GM03348 (cell line): ENCODE measurements around the gene FOXP1.

Experiments
- DNase-seq: peaks from one replicate; pipeline ENCODE4 v3.0.0; 2012; ENCODE audit warnings: low spot score

FOXP1 gene

GRCh38 chr3:71307991-71308697 lies 275.4 kb downstream of the FOXP1 start:
- no peak for DNase-seq

DNA sequence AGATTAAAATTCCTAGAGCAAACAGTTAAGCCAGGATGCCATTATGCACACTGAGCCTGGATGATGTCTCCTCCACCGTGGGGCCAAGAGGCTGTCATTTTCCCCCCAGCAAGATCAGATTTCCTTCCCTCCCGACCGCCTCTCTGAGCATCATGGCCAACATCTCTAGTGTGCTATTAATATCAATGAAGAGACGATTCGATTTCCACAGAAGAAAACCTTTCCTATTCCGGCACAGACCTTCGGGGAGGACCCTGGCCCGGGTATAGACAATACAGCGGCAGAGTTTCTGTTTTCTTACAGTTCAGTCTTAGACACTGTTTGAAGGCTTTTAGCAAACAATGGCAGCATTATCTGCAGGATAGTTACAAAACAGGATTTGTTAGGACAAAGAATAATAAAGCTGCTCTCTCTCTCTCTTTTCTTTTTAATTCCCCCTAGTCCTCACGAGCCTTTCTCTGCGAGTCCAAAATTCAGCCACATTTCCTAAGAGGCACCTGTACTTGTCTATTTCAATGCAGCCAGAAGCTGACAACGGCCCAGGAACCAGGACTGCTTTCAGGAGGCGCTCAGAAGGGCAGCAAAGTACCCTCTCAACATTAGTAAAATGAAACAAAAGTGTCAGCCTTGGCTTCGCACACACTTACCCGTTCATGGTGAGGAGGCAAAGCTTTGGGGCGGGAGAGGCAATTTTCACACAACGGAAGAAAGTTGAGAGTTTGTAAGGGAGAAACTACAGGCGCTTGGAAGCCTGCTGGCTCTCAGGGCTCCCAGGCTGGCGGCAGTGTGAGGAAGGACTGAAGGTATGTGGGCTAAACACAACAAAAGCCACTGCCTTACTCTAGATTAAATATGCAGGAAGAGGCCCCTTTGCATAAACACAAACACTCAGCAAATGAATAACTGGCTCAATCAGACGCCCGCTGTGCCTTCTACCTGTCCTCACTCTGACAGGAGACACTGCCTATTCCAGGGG lies 278.0 kb downstream of the FOXP1 start:
- DNase-seq = no peak

DNA sequence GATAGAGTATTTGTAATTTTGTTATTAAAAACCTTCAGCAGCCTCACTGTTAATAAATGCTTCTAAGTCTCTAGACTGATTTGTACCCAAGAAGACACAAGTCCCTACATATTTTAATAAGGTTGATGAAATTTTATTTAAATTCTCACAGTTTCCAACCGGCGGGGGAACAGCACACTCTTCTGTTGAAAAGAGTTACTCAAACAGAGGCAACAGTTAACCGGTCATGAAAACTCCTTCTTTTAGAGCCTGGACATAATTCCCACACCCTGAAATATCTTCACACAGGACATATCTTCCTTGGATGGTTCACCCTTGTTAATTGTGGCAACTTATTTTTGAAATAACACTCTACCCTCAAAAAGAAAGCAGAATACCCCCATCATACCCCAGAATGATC lies 278.8 kb downstream of the FOXP1 start:
- no peak for DNase-seq

GRCh38 chr3:71304247-71304646 lies 279.3 kb downstream of the FOXP1 start:
- no peak for DNase-seq

GRCh38 chr3:71303627-71304200 lies 279.8 kb downstream of the FOXP1 start:
- DNase-seq = no peak

- no peak for DNase-seq
Measured at GRCh38 chr3:71302604-71303003, 280.9 kb downstream of the FOXP1 start.

DNA sequence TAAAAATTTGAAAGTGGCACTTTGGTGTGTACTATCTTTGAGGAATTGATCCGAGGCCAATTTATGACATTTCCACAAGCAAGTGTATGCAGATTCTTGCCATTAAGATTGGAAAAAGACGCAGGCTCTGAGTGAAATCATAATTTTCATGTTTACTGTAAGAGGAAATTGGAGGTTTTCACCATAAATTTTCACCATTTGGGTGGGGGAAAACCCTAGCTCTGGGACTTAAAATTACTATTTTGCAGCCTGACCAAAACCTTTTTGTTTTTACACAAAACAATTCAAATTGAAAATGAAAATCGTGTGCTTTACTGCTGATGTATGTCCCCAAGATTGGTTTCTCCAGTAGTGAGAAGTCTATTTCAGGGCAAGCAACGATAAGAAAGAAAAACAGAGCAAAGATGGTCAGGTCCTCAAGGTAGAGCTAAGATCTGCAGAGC lies 282.6 kb downstream of the FOXP1 start:
- no peak for DNase-seq

GRCh38 chr3:71299160-71299559 lies 284.4 kb downstream of the FOXP1 start:
- DNase-seq = no peak

- no peak for DNase-seq
Measured at GRCh38 chr3:71294919-71295318, 288.6 kb downstream of the FOXP1 start.

GRCh38 chr3:71290301-71290700 lies 293.2 kb downstream of the FOXP1 start:
- no peak for DNase-seq

GRCh38 chr3:71288269-71288930 lies 295.1 kb downstream of the FOXP1 start:
- peak; percentile 11 for DNase-seq

DNA sequence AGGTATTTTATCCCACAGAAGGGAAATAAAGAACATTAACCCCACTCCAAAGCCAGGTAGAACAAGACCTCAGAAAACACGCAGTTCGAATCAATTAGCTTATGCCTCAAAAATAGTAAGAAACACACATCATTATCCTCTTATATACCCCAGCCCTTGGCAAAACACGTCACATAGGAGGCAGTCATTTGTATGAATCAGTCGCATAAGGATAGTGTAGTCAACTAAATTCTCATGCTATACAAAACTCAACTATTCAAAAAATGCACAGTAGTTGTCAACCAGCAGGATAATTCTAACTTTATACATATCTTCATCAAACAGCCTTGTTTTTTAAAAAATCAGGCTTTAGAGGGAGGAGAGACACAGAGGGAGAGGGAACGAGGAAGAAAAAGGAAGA lies 298.4 kb downstream of the FOXP1 start:
- DNase-seq = no peak

GRCh38 chr3:71282976-71283375 lies 300.6 kb downstream of the FOXP1 start:
- no peak for DNase-seq

- DNase-seq = no peak
Measured at GRCh38 chr3:71281280-71281679, 302.2 kb downstream of the FOXP1 start.

- DNase-seq = no peak
Measured at GRCh38 chr3:71277341-71277740, 306.2 kb downstream of the FOXP1 start.

DNA sequence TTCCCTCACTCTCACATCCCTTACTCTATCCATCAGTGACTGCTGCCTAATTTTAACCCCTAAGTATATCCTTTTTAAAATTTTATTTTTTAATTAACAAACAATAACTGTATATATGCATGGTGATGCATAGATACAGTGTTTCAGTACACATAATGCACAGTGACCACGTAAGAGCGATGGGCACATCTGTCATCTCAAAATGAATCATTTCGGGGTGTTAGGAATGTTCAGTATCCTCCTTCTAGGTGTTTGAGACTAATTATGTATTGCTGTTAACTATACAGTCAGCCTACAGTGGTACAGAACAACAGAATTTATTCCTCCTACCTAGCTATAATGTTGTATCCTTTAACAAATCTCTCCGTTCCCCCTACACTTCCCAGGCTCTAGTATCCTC lies 307.0 kb downstream of the FOXP1 start:
- no peak for DNase-seq

- no peak for DNase-seq
Measured at GRCh38 chr3:71273453-71273852, 310.1 kb downstream of the FOXP1 start.

- no peak for DNase-seq
Measured at GRCh38 chr3:71271596-71271995, 311.9 kb downstream of the FOXP1 start.

DNA sequence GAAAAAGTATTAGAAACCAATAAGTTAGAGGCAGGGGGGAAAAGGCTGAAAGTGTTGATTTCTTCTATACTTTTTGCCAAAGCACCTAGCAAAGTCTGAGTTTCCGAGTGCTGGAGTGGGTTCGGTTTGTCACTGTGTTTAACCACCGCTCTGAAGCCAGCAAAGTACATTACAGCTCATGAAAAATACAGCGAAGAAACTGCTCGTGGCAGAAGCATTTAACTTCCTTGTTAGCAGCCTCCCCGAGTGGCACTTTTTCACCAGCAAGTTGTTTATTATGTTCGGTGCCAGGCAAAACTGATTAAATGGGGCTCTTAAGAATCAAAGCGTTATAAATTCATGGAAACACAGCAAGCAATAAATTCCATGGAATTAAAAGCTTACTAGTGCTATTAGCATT lies 313.6 kb downstream of the FOXP1 start:
- DNase-seq = no peak

DNA sequence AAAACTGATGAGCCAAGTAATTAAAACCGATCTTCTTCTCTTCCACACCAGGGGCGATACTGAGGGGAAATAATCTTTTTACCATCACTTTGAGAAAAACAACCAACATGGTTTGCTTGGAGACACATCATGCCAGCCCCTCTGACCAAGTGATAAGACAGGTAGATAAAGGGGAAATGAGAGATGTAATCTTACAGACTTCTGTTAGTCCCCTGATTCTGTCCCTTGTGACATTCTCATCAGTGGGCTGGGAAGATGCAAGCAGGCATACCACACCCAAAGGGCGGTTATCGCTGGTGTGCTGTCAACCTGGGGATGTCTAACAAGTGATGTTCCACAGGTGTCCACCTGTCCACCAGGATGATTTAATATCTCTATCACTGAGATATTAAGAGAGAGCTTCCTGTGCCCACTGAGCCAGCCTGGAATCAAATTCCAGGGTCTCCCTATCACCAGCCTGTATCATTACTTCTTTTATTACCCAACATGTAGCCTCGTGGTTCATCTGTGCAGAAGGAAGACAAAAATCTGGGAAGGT lies 315.0 kb downstream of the FOXP1 start:
- DNase-seq = no peak

- DNase-seq = no peak
Measured at GRCh38 chr3:71266875-71267274, 316.7 kb downstream of the FOXP1 start.

DNA sequence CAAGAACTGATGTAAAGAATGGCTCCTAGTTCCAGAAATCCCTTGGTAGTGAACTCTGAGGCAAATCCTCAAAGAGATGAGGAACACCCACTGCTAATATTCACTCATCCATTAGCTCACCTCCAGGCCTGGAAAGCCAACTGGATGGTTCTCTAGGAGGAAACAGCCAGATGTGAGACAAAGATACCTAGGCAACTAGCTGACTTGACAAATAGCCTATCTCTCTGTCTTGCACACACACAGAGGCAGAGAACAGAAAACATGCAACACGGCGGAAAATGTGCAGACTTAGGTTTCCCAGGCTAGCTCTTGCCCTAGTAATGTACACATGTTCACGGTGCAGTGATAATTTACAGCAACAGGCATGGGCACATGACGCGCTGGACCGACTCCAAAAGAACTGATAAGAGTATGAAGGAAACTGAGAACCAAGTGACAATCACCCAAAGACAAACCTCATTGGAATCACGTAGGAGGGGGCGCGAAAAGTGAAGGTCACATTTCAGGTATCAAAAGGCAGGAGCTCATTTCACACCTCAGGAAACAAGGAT lies 318.1 kb downstream of the FOXP1 start:
- DNase-seq = no peak
